HG03520 (cell line): ENCODE data around the gene SSBP3.

ENCODE experiments used
- ATAC-seq: cut with Tn5 transposase; IDR thresholded peaks from one replicate; pipeline ENCODE4 v1.9.1; 2021; ENCODE audit warnings: mild to moderate bottlenecking, moderate library complexity; ENCODE audit not compliant: unreplicated experiment

SSBP3 gene

GRCh38 chr1:54289712-54290233, 116.4 kb downstream of the SSBP3 start:
- no peak for ATAC-seq

- ATAC-seq, result no peak
Observed at GRCh38 chr1:54287801-54288211, 118.4 kb downstream of the SSBP3 start.

- no peak for ATAC-seq
Observed at GRCh38 chr1:54287176-54287650, 119.0 kb downstream of the SSBP3 start.

- ATAC-seq, result no peak
Observed at GRCh38 chr1:54285815-54286345, 120.3 kb downstream of the SSBP3 start.

GRCh38 chr1:54284781-54285529, 121.2 kb downstream of the SSBP3 start:
- ATAC-seq, result no peak

- ATAC-seq, result no peak
Observed at GRCh38 chr1:54283635-54284385, 122.4 kb downstream of the SSBP3 start.

GRCh38 chr1:54282101-54282847, 123.9 kb downstream of the SSBP3 start:
- no peak for ATAC-seq

GRCh38 chr1:54280651-54281050, 125.5 kb downstream of the SSBP3 start:
- no peak for ATAC-seq

GRCh38 chr1:54279457-54279856, 126.7 kb downstream of the SSBP3 start:
- ATAC-seq, result no peak

- ATAC-seq, result no peak
Observed at GRCh38 chr1:54278941-54279422, 127.2 kb downstream of the SSBP3 start.

- ATAC-seq, result no peak
Observed at GRCh38 chr1:54277451-54278341, 128.5 kb downstream of the SSBP3 start.

- ATAC-seq, result no peak
Observed at GRCh38 chr1:54276617-54277450, 129.4 kb downstream of the SSBP3 start.

GRCh38 chr1:54275349-54275748, 130.8 kb downstream of the SSBP3 start:
- no peak for ATAC-seq

- ATAC-seq, result no peak
Observed at GRCh38 chr1:54274881-54275280, 131.3 kb downstream of the SSBP3 start.

GRCh38 chr1:54274448-54274847, 131.7 kb downstream of the SSBP3 start:
- ATAC-seq, result no peak

- no peak for ATAC-seq
Observed at GRCh38 chr1:54273795-54274163, 132.4 kb downstream of the SSBP3 start.

GRCh38 chr1:54273092-54273794, 133.0 kb downstream of the SSBP3 start:
- no peak for ATAC-seq

GRCh38 chr1:54272772-54273091, 133.5 kb downstream of the SSBP3 start:
- ATAC-seq, result no peak

GRCh38 chr1:54272134-54272533, 134.1 kb downstream of the SSBP3 start:
- ATAC-seq, result no peak
